GM20000 (cell line): ENCODE measurements around the gene LRMDA.
"Not testable (repeated sequence)": the region's sequence is repeated elsewhere in the genome, so short reads cannot be mapped to it uniquely, and the experiment has no call there.

Source experiments
- DNase-seq: peaks from one replicate; pipeline ENCODE4 v3.0.0; 2012; ENCODE audit warnings: low spot score
- CTCF ChIP-seq: IDR thresholded peaks from 2 replicates; pipeline ENCODE4 v1.5.1; 2012; ENCODE audit warnings: mild to moderate bottlenecking, control low read depth; ENCODE audit errors: extremely low read depth, missing control alignments

The LRMDA gene

GRCh38 chr10:75613685-75614504, 182.5 kb downstream of the LRMDA start:
- no peak for DNase-seq
- TF ChIP-seq CTCF, result no peak

GRCh38 chr10:75616076-75616475, 184.7 kb downstream of the LRMDA start:
- no peak for DNase-seq
- TF ChIP-seq CTCF, result no peak

- DNase-seq, result no peak
- no peak for TF ChIP-seq CTCF
Measured at GRCh38 chr10:75616874-75617478, 185.6 kb downstream of the LRMDA start.

- no peak for TF ChIP-seq CTCF
- DNase-seq, result no peak
Measured at GRCh38 chr10:75617485-75618155, 186.2 kb downstream of the LRMDA start.

- DNase-seq, result no peak
- TF ChIP-seq CTCF, result no peak
Measured at GRCh38 chr10:75619635-75620034, 188.2 kb downstream of the LRMDA start.

- DNase-seq, result no peak
- no peak for TF ChIP-seq CTCF
Measured at GRCh38 chr10:75620356-75620755, 188.9 kb downstream of the LRMDA start.

- not testable (repeated sequence) for DNase-seq
Measured at GRCh38 chr10:75621003-75621402, 189.6 kb downstream of the LRMDA start.
